ENCODE results near the gene ZBP1.

ZBP1 gene

GRCh38 chr20:57570145-57570850, 49.9 kb downstream of the ZBP1 start:
- TF ChIP-seq EGR1 (IDR thresholded peaks at IDR 0.05) = no peak
- no peak for TF ChIP-seq CREB1 (IDR thresholded peaks at IDR 0.05; ENCODE audit: low read depth)
- no peak for TF ChIP-seq CEBPB (IDR thresholded peaks at IDR 0.05)
- no peak for TF ChIP-seq ZBTB7A (IDR thresholded peaks at IDR 0.05; ENCODE audit: low read depth)
- TF ChIP-seq TAF1 (IDR thresholded peaks at IDR 0.05; ENCODE audit: low read depth) = no peak
- TF ChIP-seq FOXM1 (IDR thresholded peaks at IDR 0.05; ENCODE audit: borderline replicate concordance, low read depth) = no peak
- no peak for TF ChIP-seq YY1 (IDR thresholded peaks at IDR 0.05; ENCODE audit: low read depth)
- TF ChIP-seq MAX (IDR thresholded peaks at IDR 0.05) = no peak
- no peak for TF ChIP-seq TCF12 (IDR thresholded peaks at IDR 0.05; ENCODE audit: low read depth)
- no peak for TF ChIP-seq EP300 (IDR thresholded peaks at IDR 0.05; ENCODE audit: borderline replicate concordance)
- TF ChIP-seq TEAD4 (IDR thresholded peaks at IDR 0.05) = no peak
- no peak for TF ChIP-seq REST (IDR thresholded peaks at IDR 0.05; ENCODE audit: low read depth)
- TF ChIP-seq RAD21 (IDR thresholded peaks at IDR 0.05; ENCODE audit: low read depth) = no peak
- TF ChIP-seq USF1 (IDR thresholded peaks at IDR 0.05) = no peak
- no peak for TF ChIP-seq NFIC (IDR thresholded peaks at IDR 0.05)

GRCh38 chr20:57568960-57569359, 51.3 kb downstream of the ZBP1 start:
- TF ChIP-seq REST (IDR thresholded peaks at IDR 0.05; ENCODE audit: low read depth) (no peak), CREB1 (IDR thresholded peaks at IDR 0.05; ENCODE audit: low read depth) (no peak), TCF12 (IDR thresholded peaks at IDR 0.05; ENCODE audit: low read depth) (no peak), NFIC (IDR thresholded peaks at IDR 0.05) (no peak), EP300 (IDR thresholded peaks at IDR 0.05; ENCODE audit: borderline replicate concordance) (no peak), TAF1 (IDR thresholded peaks at IDR 0.05; ENCODE audit: low read depth) (no peak), FOXM1 (IDR thresholded peaks at IDR 0.05; ENCODE audit: borderline replicate concordance, low read depth) (no peak), RAD21 (IDR thresholded peaks at IDR 0.05; ENCODE audit: low read depth) (no peak), TEAD4 (IDR thresholded peaks at IDR 0.05) (no peak), EGR1 (IDR thresholded peaks at IDR 0.05) (no peak), USF1 (IDR thresholded peaks at IDR 0.05) (no peak), CEBPB (IDR thresholded peaks at IDR 0.05) (no peak), MAX (IDR thresholded peaks at IDR 0.05) (no peak), YY1 (IDR thresholded peaks at IDR 0.05; ENCODE audit: low read depth) (no peak), ZBTB7A (IDR thresholded peaks at IDR 0.05; ENCODE audit: low read depth) (no peak)

- TF ChIP-seq USF1 (IDR thresholded peaks at IDR 0.05) (no peak), YY1 (IDR thresholded peaks at IDR 0.05; ENCODE audit: low read depth) (no peak), TEAD4 (IDR thresholded peaks at IDR 0.05) (no peak), TCF12 (IDR thresholded peaks at IDR 0.05; ENCODE audit: low read depth) (no peak), ZBTB7A (IDR thresholded peaks at IDR 0.05; ENCODE audit: low read depth) (no peak), MAX (IDR thresholded peaks at IDR 0.05) (no peak), EP300 (IDR thresholded peaks at IDR 0.05; ENCODE audit: borderline replicate concordance) (no peak), CREB1 (IDR thresholded peaks at IDR 0.05; ENCODE audit: low read depth) (no peak), FOXM1 (IDR thresholded peaks at IDR 0.05; ENCODE audit: borderline replicate concordance, low read depth) (no peak), NFIC (IDR thresholded peaks at IDR 0.05) (no peak), CEBPB (IDR thresholded peaks at IDR 0.05) (no peak), TAF1 (IDR thresholded peaks at IDR 0.05; ENCODE audit: low read depth) (no peak), REST (IDR thresholded peaks at IDR 0.05; ENCODE audit: low read depth) (no peak), RAD21 (IDR thresholded peaks at IDR 0.05; ENCODE audit: low read depth) (no peak), EGR1 (IDR thresholded peaks at IDR 0.05) (no peak)
Measured at GRCh38 chr20:57568088-57568896, 51.9 kb downstream of the ZBP1 start.
